ENCODE data around the gene CADPS2. TPM values are rescaled to one million over a fixed set of nuclear protein-coding genes. Genes with fewer than 3 reads are reported as not detected.

CADPS2 gene
- polyA plus RNA-seq, 3 donors = not detected

GRCh38 chr7:122311050-122311700 is 575.1 kb downstream of the CADPS2 start:
- Histone ChIP-seq H4K20me1 (ENCODE audit: insufficient read depth, low read length) (no peaks in the 10 kb centered on the region), H3K27me3 (ENCODE audit: control insufficient read depth in 2 of 2, insufficient read depth in 2 of 2, low read length in 2 of 2) (peaks cover 88 to 100% of the 10 kb centered on the region in 2 donors), H3K4me3 (replicated peaks in 1 of 3; ENCODE audit: low read depth in 2 of 3, low read length in 3 of 3) (no peak overlapping the region), H3K9ac (ENCODE audit: insufficient read depth, low read length, poor library complexity, severe bottlenecking) (no peak overlapping the region), H3K9me3 (replicated peaks in 1 of 2; ENCODE audit: control insufficient read depth in 1 of 2, insufficient read depth in 1 of 2, low read length in 2 of 2) (peaks cover 3 to 65% of the 10 kb centered on the region in 2 donors), H3K79me2 (ENCODE audit: insufficient read depth, low read length) (no peaks in the 10 kb centered on the region), H3K27ac (ENCODE audit: low read depth in 1 of 2, low read length in 2 of 2) (no peak overlapping the region), H3K4me1 (ENCODE audit: control insufficient read depth in 1 of 2, insufficient read depth in 2 of 2, low read length in 2 of 2) (no peaks in the 10 kb centered on the region), H3K4me2 (replicated peaks; ENCODE audit: extremely low read depth, low read length, poor library complexity, severe bottlenecking) (no peak overlapping the region), H3K36me3 (replicated peaks in 1 of 2; ENCODE audit: control insufficient read depth in 1 of 2, insufficient read depth in 2 of 2, low read length in 2 of 2) (no peaks in the 10 kb centered on the region), H2AFZ (ENCODE audit: insufficient read depth, low read depth, low read length, poor library complexity, severe bottlenecking) (no peak overlapping the region)
- Mint-ChIP-seq H3K4me1 (peaks cover 5% of the 10 kb centered on the region), H3K27me3 (ENCODE audit: low read depth in 3 of 3) (peaks cover 83 to 93% (median 86%) of the 10 kb centered on the region in 3 donors), H3K36me3 (peaks cover 0 to 4% of the 10 kb centered on the region in 2 donors), H3K27ac (no peak overlapping the region), H3K4me3 (peak overlapping the region in 1 of 2 donors; percentile 71), H3K9me3 (peaks cover 8 to 48% (median 28%) of the 10 kb centered on the region in 7 donors)
- TF ChIP-seq CTCF (IDR thresholded peaks at IDR 0.05) = no peak
- DNase-seq = no peak
- WGBS (ENCODE audit: insufficient coverage) = 5% methylated on average over 4 of the region's 12 CpGs
- intact Hi-C loops (cut with micrococcal nuclease) = no loop called here

GRCh38 chr7:122310119-122311021 is 575.9 kb downstream of the CADPS2 start:
- Histone ChIP-seq H4K20me1 (ENCODE audit: insufficient read depth, low read length) (no peaks in the 10 kb centered on the region), H3K27me3 (ENCODE audit: control insufficient read depth in 2 of 2, insufficient read depth in 2 of 2, low read length in 2 of 2) (peaks cover 86 to 100% of the 10 kb centered on the region in 2 donors), H3K36me3 (replicated peaks in 1 of 2; ENCODE audit: control insufficient read depth in 1 of 2, insufficient read depth in 2 of 2, low read length in 2 of 2) (no peaks in the 10 kb centered on the region), H3K4me1 (ENCODE audit: control insufficient read depth in 1 of 2, insufficient read depth in 2 of 2, low read length in 2 of 2) (no peaks in the 10 kb centered on the region), H2AFZ (ENCODE audit: insufficient read depth, low read depth, low read length, poor library complexity, severe bottlenecking) (no peak overlapping the region), H3K4me2 (replicated peaks; ENCODE audit: extremely low read depth, low read length, poor library complexity, severe bottlenecking) (peak overlapping the region; percentile 20), H3K9me3 (replicated peaks in 1 of 2; ENCODE audit: control insufficient read depth in 1 of 2, insufficient read depth in 1 of 2, low read length in 2 of 2) (peaks cover 3 to 57% of the 10 kb centered on the region in 2 donors), H3K9ac (ENCODE audit: insufficient read depth, low read length, poor library complexity, severe bottlenecking) (no peak overlapping the region), H3K4me3 (replicated peaks in 1 of 3; ENCODE audit: low read depth in 2 of 3, low read length in 3 of 3) (no peak overlapping the region), H3K27ac (ENCODE audit: low read depth in 1 of 2, low read length in 2 of 2) (no peak overlapping the region), H3K79me2 (ENCODE audit: insufficient read depth, low read length) (no peaks in the 10 kb centered on the region)
- no peak overlapping the region for H3K27ac Mint-ChIP-seq
- H3K36me3 Mint-ChIP-seq = peaks cover 0 to 4% of the 10 kb centered on the region in 2 donors
- no peak for TF ChIP-seq CTCF (IDR thresholded peaks at IDR 0.05)
- H3K27me3 Mint-ChIP-seq (ENCODE audit: low read depth in 3 of 3) = peaks cover 83 to 93% (median 85%) of the 10 kb centered on the region in 3 donors
- H3K4me1 Mint-ChIP-seq = peaks cover 5% of the 10 kb centered on the region
- intact Hi-C loops (cut with micrococcal nuclease) = no loop called here
- peak overlapping the region in 1 of 2 donors; percentile 77 for H3K4me3 Mint-ChIP-seq
- DNase-seq = no peak
- 2% methylated on average over 52 of the region's 61 CpGs for WGBS (ENCODE audit: insufficient coverage)
- H3K9me3 Mint-ChIP-seq = peaks cover 6 to 46% (median 27%) of the 10 kb centered on the region in 7 donors

Data from CD14-positive monocyte (primary cell).